Stimulated activated CD8-positive, alpha-beta memory T cell treated with anti-CD3 and anti-CD28 coated beads, Interleukin-12 subunit alpha, Interleukin-12 subunit beta, amount 100 ng/mL, for 4 hours (primary cell): ENCODE measurements around the gene SEC14L3.

ENCODE experiments used
- DNase-seq: peaks from one replicate; pipeline ENCODE4 v3.0.0-alpha.2; 2020; ENCODE audit warnings: low read depth

The SEC14L3 gene

DNA sequence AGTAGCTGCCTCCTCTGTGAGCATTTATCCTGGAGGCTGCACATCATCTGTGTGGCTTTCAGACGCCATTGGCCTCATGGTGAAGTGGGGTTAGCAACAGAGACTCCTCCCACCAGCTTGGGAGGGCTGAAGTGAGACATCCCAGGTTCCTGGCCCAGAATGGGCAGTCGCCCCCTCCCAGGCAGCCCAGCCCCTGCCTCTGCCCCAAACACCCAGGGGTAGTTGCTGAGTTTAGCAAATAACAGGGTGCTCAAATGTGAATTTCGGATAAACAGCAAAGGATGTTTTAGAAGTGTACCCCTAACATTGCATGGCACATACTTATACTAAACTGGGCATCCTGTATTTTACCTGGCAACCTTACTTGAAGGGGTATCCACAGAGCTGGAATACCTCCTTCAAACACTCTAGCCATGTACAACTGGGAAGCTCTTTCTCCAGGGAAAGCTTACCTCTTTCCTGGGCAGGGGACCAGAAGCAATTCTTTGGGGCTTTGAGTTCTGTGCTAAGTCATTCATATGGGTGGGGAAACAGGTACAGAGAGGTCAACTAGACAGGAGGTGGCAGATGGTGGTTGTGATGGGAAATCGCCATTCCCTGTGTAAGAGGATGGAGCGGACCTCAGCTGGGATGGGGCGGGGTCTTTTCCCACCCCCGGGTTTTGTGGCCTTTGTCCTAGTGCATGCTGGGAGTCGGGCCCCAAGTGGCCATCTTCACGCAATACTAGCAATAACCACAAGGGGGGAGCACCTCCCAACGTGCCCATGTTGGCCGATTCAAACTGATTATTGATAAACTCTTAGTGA is 27.0 kb downstream of the SEC14L3 start:
- no peak for DNase-seq

DNA sequence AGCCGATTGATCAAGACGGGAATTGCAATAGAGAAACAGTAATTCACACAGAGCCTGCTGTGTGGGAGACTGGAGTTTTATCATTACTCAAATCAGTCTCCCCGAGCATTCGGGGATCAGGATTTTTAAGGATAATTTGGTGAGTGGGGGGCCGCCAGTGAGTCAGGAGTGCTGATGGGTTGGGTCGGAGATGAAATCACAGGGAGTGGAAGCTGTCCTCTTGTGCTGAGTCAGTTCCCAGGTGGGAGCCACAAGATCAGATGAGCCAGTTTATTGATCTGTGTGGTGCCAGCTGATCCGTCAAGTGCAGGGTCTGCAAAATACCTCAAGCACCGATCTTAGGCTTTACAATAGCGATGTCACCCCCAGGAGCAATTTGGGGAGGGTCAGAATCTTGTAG is 30.7 kb downstream of the SEC14L3 start:
- DNase-seq, result no peak

DNA sequence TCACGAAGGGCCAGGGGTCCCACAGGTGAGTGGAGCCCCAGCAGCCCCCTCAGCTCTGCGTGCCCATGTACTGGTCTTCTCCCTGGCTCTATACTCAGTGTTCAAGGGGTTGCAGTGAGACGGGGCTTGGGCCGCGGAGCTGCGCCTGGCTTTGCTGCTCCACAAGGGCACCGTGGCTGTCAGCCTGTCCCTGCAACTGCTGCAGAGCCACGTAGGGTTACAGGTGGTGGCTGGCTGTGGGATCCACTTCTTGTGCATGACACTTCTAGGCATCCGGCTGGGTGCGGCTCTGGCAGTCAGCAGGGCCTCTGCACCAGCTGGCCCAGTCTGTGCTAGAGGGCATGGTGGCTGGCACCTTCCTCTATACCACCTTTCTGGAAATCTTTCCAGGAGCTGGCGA is 32.0 kb downstream of the SEC14L3 start:
- no peak for DNase-seq

DNA sequence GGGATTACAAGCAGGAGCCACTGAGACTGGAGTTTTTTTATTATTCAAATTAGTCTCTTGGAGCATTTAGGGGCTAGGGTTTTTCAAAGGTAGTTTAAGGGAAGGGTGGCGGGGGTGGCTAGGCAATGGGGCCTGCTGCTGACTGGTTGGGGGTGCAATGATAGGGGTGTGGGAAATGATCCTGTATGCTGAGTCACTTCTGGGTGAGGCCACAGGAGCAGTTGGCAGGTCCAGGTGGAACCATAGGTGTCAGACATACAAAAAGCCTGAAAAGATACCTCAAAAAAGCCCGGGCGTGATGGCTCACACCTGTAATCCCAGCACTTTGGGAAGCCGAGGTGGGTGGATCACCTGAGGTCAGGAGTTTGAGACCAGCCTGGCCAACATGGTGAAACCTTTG is 32.6 kb downstream of the SEC14L3 start:
- no peak for DNase-seq

DNA sequence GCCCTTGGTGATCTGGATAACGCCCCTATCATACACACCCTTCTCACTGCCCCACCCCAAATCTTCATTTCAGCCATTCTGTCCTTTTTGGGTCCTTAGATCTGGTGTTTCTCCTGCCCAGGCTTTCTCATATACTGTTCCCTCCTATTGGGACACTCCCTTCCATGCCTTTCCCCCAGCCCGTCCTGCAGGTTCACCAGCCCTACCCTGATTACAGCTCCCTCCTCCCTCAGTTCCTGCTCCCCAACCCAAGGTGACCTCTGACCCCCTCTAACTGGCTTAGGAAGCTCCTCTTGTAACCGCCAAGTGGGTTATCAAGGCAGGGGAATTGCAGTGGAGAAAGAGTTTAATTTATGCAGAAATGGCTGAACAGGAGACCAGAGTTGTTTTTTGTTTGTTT is 33.3 kb downstream of the SEC14L3 start:
- no peak for DNase-seq

DNA sequence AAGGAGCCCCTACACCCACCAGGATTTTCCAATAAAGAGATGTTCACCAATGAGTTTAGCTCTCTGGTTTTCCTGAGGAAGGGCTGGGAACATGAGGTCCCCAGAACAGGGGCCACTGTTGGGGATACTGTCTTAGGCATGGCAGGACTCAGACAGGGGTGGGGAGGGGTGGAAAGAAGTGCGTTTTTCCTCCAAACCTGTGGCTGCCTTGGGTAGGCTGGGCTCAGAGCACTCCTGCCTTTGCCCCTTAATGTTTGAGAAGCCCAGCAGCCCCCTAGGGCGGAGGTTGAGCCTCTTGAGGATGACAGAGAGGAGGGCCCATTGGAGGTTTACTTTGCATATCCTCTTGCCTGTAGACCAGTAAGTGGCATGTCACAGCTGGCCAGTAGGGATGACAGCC is 35.6 kb downstream of the SEC14L3 start:
- DNase-seq, result no peak

DNA sequence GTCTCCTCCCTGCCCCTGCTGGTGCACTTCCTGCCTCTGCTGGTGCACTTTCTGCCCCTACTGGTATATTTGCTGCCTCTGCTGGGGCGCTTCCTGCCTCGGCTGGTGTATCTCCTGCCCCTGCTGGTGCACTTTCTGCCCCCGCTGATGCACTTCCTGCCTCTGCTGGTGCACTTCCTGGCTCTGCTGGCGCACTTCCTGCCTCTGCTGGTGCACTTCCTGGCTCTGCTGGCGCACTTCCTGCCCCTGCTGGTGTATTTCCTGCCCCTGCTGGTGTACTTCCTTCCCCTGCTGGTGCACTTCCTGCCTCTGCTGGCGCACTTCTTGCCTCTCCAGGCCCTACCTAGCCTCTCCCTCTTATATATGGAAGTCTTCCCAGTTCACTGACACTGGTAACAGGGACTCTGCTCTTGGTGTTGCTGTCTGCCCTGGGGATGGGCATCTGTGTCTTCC is 36.1 kb downstream of the SEC14L3 start:
- peak; percentile 58 for DNase-seq

DNA sequence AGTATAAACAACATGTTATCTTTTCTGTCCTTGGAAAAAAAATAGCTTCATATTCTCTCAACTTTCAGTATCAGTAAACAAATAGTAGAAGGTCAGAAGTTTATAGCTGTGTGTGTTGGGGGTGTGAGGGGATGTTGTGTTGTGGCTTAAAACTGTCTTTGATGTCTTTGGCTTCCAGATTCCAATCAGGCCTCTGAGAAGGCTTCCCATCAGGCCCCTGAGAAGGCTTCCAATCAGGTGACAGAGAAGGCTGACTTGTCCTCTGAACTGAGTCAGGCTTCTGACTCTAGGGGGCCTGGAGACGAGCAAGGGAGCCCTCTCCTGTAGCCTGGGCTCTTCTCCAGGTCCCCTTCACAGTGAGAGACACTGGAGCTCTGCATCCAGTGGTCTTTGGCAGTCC is 37.0 kb downstream of the SEC14L3 start:
- DNase-seq, result no peak

DNA sequence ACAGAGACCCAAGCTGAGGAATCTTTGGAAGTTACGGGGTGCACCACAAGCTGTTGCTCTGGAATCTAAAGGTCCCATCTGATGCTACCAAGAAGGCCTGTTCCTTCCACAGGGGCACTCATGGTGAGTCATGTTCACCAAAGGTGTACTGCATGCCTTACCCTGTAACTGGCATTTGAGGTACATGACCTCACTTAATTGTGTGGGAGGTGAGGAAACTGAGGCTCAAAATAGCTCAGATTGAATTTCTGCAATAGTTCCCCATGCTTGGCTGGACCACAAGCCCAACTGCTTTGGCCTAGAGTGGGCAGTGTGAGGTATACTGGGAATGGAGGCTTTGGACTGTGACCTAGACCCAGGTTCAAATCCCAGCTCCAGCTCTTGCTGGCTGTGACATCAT is 38.0 kb downstream of the SEC14L3 start:
- no peak for DNase-seq

DNA sequence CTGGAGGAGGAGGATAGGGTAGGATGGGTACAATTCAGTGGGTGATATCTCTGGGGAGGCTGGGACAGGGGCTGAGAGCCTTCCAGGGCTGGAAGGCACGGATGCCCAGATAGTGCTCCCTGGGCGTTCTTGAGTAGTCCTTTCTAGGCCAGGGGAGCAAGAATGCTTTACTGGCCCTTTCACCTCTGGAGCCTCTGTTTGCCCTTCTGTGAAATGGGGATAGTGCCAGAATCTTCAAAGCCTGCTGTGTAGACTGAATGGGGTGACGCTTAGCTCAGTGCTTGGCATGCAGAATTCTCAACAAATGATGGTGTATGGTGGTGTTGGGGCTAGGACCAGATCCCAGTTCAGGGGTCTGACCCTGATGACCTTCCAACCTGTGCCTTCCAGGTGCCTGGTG is 38.6 kb downstream of the SEC14L3 start:
- no peak for DNase-seq

DNA sequence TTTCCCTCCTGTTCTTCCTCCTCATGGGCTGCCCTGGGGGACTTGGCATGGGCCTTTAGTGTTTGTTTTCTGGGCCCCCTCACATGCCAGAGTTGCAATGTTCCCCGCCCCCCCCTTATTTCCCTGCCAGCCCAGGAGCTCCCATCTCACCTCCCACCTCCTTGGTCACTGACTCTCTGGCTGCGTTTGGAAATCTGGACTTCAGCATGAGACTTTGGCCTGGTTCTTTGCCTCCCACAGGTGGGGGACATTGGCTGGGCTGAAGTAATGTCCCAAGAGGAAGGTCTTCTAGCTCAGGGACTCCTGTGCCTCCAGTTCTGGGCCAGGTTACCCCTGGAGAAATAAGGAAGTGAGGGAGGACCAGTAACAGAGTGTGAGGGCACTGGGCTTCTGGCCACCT is 39.3 kb downstream of the SEC14L3 start:
- no peak for DNase-seq

DNA sequence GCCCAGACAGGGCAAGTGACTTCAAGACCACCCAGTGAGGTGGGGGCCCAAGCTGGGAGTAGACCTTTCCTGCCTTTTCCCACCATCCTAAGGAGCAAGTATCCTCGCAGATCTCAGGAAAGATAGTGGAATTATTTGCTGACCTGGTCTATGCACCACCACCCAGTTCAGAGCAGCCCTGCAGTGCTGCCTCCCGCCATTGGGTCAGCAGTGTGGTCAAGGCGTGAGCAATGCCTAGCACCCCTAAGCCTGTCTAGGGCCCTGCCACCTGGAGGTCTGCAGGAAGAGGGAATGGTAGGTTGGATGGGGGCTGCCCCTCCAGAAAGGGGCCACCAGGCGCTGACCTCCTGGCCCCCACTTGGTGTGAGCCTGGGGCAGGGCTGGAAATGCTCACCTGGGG is 39.7 kb downstream of the SEC14L3 start:
- no peak for DNase-seq

DNA sequence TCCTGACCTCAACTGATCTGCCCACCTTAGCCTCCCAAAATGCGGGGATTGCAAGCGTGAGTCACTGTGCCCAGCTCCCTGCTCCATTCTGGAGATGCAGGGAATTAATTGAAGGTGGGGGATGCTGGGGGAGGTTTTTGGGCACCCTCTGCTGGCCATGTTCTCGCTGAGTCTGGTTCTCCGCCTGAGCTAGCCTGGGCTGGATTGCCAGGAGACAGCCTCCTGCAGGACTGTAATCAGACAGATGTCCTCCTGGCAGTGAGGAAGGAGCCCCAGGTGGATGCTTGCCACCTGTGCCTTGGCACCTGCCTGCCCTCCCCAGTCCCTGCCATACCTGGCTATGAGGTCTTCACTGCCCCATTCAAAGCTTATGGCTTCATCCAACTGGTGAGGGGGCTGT is 40.9 kb downstream of the SEC14L3 start:
- no peak for DNase-seq

DNA sequence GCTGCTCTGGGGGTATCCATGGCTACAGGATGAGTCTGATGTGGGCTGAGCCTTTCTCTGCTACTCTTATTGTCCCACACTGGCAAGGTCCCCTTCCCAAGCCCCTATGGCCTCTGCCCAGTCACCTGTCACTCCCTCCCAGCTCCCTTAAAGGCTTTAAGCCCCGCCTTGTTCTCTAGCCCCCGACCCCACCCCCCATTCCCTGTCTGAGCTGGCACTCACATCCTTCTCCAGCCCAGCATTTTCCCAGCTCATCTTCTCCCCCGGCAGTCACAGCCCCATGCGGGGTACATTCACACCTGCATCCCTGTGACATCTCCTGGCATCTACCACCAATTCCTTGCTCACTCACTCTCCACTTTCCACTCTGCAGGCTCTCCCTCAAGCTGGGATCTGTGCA is 41.9 kb downstream of the SEC14L3 start:
- DNase-seq, result no peak

DNA sequence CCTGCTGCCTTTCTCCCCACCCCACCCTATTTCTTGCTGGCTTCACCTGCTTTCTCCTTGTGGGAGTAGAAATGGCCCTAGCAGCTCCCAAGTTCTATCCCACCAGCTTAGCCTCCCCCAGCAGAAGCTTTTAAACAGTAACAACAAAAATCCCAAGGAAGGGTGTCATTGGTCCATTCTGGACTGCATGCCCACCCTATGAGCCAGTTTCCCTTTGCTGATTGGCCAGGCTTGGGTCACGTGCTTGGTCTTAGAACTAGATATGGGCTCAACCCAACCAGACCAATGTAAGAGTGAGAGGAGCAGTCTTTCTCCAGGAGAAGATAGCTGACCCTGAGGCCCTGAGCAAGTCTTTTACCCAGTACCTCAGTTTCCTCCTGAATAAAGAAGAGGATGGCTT is 43.9 kb downstream of the SEC14L3 start:
- no peak for DNase-seq

DNA sequence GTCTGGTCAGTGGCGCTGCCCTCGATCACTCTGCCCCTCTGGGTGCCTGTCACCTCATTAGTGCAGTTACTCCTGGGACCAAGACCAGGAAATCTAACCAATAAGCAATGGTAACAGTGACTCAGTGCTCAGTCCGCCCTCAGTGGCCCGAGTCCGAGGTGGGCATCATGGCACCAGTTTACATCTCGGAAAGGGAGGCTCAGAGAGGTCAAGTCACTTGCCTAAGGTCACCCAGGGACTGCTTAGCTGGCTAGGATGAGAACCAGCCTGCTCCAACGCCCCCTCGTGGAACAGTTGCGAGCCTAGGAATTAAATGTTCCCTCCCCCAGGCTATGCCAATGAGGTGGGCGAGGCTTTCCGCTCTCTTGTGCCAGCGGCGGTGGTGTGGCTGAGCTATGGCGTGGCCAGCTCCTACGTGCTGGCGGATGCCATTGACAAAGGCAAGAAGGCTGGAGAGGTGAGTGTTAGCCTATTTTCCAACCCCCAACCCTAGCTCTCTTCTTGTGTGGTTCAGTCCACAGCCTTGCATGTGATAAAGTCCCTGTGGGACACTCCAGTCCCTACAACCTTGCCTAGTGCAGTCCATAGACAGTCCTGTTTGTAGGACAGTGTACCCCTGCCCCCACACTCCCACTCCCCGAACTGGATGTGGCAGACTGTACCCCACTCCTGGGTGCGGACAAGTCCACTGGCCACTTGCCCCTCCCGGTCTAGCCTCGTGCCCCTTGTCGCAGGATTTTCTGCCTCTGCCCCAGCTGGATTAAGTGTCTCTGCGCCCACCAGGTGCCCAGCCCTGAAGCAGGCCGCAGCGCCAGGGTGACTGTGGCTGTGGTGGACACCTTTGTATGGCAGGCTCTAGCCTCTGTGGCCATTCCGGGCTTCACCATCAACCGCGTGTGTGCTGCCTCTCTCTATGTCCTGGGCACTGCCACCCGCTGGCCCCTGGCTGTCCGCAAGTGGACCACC is 45.1 kb downstream of the SEC14L3 start:
- peak; percentile 72 for DNase-seq

DNA sequence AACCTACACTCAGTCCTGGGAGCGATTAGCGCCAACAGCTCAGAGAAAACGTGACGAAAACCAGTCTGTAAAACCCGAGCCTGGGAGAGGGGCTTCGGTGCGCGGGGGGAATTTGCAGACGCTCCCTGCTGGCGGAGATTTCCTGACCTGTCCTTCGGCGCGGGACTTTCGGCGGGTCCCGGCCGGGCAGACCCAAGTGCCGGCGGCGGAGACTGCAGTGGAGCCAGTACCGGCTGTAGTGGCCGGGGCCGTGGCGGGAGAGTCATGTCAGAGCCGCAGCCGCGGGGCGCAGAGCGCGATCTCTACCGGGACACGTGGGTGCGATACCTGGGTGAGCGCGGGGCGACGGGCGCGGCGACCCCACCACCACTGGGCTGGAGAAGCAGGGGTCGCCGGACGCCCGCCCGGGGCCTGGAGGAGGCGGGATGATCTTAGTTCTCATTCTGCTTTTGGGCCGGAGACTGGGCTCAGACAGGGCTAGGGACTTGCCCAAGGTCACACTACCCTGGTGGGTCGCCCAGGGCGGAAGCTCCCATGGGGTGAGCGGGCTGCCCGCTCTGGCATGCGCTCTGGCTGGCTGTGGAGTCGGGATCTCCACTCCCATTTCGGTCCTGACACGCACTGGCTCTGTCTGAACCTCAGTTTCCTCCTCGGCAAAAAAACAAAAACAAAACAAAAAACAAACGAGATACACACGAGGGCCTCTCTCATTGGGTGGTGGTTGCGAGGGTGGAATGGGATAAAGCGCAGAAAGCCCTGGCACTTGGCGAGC is 46.0 kb downstream of the SEC14L3 start, which contains the start of gene MTFP1:
Gene MTFP1, plus strand, starts transcription at position 153 of the 772 bp plus-strand sequence. Its CDS starts 112 bp downstream, at position 265.
- DNase-seq, result peak; percentile 43

DNA sequence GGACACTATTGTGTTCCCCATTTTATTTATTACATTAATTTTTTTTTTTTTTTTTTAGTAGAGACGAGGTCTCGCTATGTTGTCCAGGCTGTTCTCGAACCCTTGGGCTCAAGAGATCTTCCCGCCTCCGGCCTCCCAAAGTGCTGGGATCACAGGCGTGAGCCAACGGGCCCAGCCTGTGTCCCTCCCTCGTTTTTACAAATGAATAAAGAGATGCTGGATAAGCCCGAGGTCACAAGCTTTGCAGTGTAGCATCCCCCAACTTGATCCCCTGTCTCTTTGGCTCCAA is 46.5 kb downstream of the SEC14L3 start:
- DNase-seq, result no peak

DNA sequence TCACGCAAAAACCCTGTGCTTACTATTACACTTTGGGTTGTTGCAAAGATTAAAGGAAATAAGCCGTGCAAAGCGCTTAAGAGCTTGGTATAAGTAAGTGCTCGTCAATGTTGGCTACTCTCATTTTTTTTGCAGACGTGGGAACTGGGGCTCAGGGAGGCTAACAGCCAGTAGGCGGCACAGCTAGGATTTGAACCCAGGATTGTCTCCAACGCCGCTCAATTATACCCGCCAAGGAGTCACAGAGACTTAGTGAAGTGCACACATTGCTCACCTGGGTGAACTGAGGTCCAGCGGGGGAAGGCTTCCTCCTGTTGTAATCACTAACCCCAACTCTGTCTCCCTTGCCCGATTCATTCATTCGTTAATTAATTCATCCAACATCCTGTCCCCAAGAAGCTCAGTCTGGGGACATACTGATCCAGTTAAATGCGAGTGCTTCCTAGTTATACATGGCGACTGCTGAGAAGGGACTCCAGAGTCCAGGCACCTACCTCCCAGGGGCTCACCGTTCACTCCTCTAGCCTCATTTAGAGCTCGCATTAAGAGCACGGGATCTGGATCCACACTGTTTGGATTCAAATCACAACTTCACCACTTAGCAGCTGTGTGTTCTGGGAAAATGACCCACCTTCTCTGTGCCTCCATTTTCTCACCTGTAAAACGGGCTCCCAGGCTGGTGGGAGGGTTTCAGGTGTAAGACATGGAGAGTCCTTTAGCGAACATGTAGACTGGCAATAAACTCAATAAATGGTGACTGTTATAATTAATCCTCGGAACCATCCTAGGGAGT is 47.1 kb downstream of the SEC14L3 start:
- no peak for DNase-seq

DNA sequence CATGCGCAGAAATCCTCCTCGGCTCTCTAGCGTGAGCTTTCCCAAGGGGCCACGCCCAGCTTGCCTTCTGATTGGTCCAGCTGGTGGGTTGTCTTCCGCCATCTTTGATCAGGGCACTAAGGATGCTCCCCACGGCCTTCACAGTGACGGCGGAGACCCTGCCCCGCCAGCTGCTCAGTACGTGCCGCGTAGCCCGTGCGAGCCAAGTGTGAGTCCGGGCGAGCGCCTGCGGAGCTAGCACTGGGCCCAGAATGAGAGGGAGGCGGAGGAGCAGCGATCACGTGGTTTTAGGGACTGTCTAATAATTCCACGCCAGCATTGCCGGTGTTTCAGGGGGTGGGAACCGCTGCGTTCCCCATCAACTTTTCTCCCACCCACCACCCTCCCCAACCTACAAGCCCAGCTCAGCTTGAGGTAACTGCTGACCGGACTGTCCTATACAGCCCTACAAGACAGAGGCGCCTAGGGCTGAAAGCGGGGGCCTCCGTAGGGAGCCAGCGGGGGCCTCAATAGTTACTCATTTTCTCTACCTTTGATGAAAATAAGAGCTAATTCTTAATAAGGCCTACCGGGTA is 47.8 kb downstream of the SEC14L3 start:
- DNase-seq, result peak; percentile 94

DNA sequence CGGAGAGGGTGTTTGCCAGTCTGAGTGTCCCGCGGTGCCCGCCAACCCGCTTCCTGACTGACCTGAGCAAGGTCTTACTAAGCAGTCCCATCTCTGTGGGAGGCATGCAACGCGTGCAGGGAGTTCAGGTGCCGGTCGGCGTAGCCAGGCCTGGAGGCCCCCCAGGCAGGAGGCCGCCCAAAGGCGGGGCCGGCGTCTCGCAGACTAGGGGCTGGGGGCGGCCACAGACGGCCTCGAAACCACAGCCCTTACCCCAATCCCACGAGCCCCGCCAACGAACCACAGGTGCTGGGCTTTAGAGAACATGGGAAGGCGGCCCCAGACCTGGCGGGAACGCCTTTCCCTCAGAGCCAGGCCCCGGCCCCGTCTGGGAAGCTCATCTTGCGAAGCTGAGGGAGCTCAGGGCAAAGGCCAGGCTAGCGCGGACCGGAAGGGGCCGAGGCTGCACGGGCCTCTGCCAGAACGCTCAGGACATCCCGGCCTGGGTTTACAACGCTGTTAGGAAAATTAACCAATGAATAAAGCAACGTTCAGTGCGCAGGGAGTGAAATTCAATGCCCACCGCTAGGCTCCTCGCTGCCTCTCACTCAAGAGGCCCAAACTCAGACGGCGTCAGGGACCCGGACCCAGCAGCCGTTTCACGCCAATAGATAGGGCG is 48.4 kb downstream of the SEC14L3 start:
- DNase-seq, result no peak
